Measurements from ENCODE around the gene CRAT.

DNA sequence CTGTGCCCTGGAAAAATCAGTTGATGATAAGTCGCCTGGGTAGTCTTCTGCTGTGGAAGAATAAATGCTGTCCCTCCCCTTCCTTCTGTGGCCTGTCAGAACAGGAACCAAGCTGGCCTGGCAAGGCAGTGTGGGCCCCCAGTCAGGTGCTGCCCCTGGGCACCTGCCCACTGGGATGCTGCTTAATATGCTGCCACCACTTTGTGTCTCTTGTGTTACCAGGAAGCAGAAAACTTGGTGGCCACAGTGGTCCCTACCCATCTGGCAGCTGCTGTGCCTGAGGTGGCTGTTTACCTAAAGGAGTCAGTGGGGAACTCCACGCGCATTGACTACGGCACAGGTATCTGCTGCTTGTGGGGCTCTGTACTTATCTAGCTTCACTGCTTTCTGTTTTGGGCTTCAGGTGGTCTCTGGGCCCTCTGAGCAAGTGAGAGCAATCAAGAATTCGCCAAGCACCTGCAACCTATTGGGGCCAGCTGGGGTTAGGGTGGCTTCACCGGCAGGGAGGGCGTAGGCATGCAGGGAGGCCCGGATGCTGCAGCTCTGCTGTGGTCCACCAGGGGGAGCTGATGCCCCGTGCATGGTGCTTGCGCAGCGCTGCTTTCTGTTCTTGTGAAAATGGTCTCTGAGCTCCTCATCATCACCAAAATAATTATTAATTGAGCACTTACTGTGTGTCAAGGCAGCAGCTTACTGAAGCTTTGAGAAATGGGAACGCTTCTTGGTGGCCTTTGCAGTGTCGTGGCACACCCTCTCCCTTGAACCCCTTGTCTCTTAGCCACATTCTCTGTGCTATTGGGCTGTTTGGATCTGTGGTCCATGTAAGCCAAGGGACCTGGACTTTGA is 20.9 kb upstream of the CRAT start:
- TF ChIP-seq, protein P1, sequence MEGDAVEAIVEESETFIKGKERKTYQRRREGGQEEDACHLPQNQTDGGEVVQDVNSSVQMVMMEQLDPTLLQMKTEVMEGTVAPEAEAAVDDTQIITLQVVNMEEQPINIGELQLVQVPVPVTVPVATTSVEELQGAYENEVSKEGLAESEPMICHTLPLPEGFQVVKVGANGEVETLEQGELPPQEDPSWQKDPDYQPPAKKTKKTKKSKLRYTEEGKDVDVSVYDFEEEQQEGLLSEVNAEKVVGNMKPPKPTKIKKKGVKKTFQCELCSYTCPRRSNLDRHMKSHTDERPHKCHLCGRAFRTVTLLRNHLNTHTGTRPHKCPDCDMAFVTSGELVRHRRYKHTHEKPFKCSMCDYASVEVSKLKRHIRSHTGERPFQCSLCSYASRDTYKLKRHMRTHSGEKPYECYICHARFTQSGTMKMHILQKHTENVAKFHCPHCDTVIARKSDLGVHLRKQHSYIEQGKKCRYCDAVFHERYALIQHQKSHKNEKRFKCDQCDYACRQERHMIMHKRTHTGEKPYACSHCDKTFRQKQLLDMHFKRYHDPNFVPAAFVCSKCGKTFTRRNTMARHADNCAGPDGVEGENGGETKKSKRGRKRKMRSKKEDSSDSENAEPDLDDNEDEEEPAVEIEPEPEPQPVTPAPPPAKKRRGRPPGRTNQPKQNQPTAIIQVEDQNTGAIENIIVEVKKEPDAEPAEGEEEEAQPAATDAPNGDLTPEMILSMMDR (IDR thresholded peaks at IDR 0.05 in 4 of 5, conservative IDR thresholded peaks at IDR 0.05 in 1 of 5) = peak; percentile 95 to 98 (median 96)
- no peak for TF ChIP-seq POLR2A (IDR thresholded peaks at IDR 0.05)

All from gastrocnemius medialis (tissue), 4 donors.